IMR-90 (cell line): Measurements from ENCODE around the gene TAS2R40. TPM values are rescaled to one million over a fixed set of nuclear protein-coding genes. Genes with fewer than 3 reads are reported as not detected.

ENCODE experiments used
- ATAC-seq: fragments of 200-7000 bp; cut with Tn5 transposase; 2 replicates; pipeline ENCODE4 v1.9.1; 2020; ENCODE audit warnings: low read depth, mild to moderate bottlenecking, moderate library complexity
- BruUV-seq: library from RNA; stranded (reverse); fragments of 400-500 nt; replicated peaks from 2 replicates; lab custom pipeline; 2021; lab: Mats Ljungman, UMichigan
- CTCF ChIA-PET: fragments of 300-600 bp; formaldehyde crosslinking; extraction: SDS; loops from one replicate; lab custom pipeline; 2021; ENCODE audit warnings: antibody characterized with exemption; lab: Yijun Ruan, JAX
- POLR2A ChIA-PET: fragments of 300-600 bp; sonication (Branson Sonifier 250); formaldehyde crosslinking; loops from one replicate; lab custom pipeline; 2022; ENCODE audit warnings: antibody characterized with exemption; ENCODE audit not compliant: unreplicated experiment; lab: Charles Lee
- DNase-seq: peaks from one replicate; pipeline ENCODE4 v3.0.0; 2013
- H2AFZ ChIP-seq: replicated peaks from 2 replicates; pipeline ENCODE3; 2013; ENCODE audit warnings: low read length, mild to moderate bottlenecking; ENCODE audit not compliant: poor library complexity
- H2AK5ac ChIP-seq: 2 replicates; pipeline ENCODE4 v1.6.1; 2013; ENCODE audit warnings: low read depth, low read length, inconsistent platforms
- H2AK9ac ChIP-seq: replicated peaks from 2 replicates; pipeline ENCODE3; 2013; ENCODE audit warnings: mild to moderate bottlenecking, low read depth, low read length, moderate library complexity; ENCODE audit not compliant: poor library complexity
- H2BK120ac ChIP-seq: 2 replicates; pipeline ENCODE4 v1.6.1; 2013; ENCODE audit warnings: low read depth, low read length, inconsistent platforms
- H2BK15ac ChIP-seq: 3 replicates; pipeline ENCODE4 v1.6.1; 2013; ENCODE audit warnings: low read depth, low read length, inconsistent platforms
- H2BK20ac ChIP-seq: 2 replicates; pipeline ENCODE4 v1.6.1; 2013; ENCODE audit warnings: low read depth, mild to moderate bottlenecking, inconsistent platforms, low read length, moderate library complexity
- H2BK5ac ChIP-seq: 2 replicates; pipeline ENCODE4 v1.6.1; 2013; ENCODE audit warnings: mild to moderate bottlenecking, low read depth, low read length, inconsistent platforms; ENCODE audit not compliant: poor library complexity, severe bottlenecking
- H3K14ac ChIP-seq: replicated peaks from 2 replicates; pipeline ENCODE4 v1.6.1; 2013; ENCODE audit warnings: low read depth, low read length, inconsistent platforms
- H3K18ac ChIP-seq: 2 replicates; pipeline ENCODE4 v1.6.1; 2013; ENCODE audit warnings: low read depth, low read length, control low read depth
- H3K23ac ChIP-seq: 2 replicates; pipeline ENCODE4 v1.6.1; 2013; ENCODE audit warnings: low read depth, low read length, inconsistent platforms
- H3K27ac ChIP-seq: 2 replicates; pipeline ENCODE4 v1.5.1; 2013; ENCODE audit warnings: mild to moderate bottlenecking, control low read depth, low read length; ENCODE audit not compliant: insufficient read depth
- H3K27me3 ChIP-seq: 2 replicates; pipeline ENCODE4 v1.6.1; 2013; ENCODE audit warnings: low read length; ENCODE audit not compliant: control insufficient read depth, insufficient read depth
- H3K36me3 ChIP-seq: 2 replicates; pipeline ENCODE4 v1.6.1; 2013; ENCODE audit warnings: low read length, mixed read lengths; ENCODE audit not compliant: control insufficient read depth, insufficient read depth
- H3K4ac ChIP-seq: 2 replicates; pipeline ENCODE4 v1.6.1; 2013; ENCODE audit warnings: low read depth, low read length, inconsistent platforms
- H3K4me1 ChIP-seq: 2 replicates; pipeline ENCODE4 v1.6.1; 2013; ENCODE audit warnings: low read length, mixed read lengths; ENCODE audit not compliant: control insufficient read depth, insufficient read depth
- H3K4me2 ChIP-seq: 2 replicates; pipeline ENCODE4 v1.6.1; 2013; ENCODE audit warnings: low read depth, mild to moderate bottlenecking, control low read depth, low read length, moderate library complexity
- H3K4me3 ChIP-seq: 2 replicates; pipeline ENCODE4 v1.5.1; 2013; ENCODE audit warnings: low read depth, mild to moderate bottlenecking, control low read depth, low read length, moderate library complexity; ENCODE audit not compliant: insufficient read depth
- H3K56ac ChIP-seq: 2 replicates; pipeline ENCODE4 v1.6.1; 2013; ENCODE audit warnings: low read length, inconsistent platforms; ENCODE audit not compliant: insufficient read depth; ENCODE audit errors: extremely low read depth
- H3K79me1 ChIP-seq, 2 experiments: 2 replicates each; pipeline ENCODE4 v1.6.1; 2013; ENCODE audit warnings: low read length in 2 of 2, inconsistent platforms in 1 of 2, low read depth in 1 of 2
- H3K9ac ChIP-seq: 2 replicates; pipeline ENCODE4 v1.6.1; 2013; ENCODE audit warnings: low read depth, low read length, control low read depth
- H3K9me1 ChIP-seq: 2 replicates; pipeline ENCODE4 v1.6.1; 2013; ENCODE audit warnings: low read length, inconsistent platforms; ENCODE audit not compliant: insufficient read depth
- H3K9me3 ChIP-seq: 2 replicates; pipeline ENCODE4 v1.6.1; 2013; ENCODE audit warnings: low read length; ENCODE audit not compliant: control insufficient read depth, insufficient read depth
- H4K20me1 ChIP-seq: 2 replicates; pipeline ENCODE4 v1.6.1; 2013; ENCODE audit warnings: low read length, inconsistent platforms; ENCODE audit not compliant: insufficient read depth
- H4K5ac ChIP-seq: 2 replicates; pipeline ENCODE4 v1.6.1; 2013; ENCODE audit warnings: mild to moderate bottlenecking, low read depth, low read length, control low read depth
- H4K8ac ChIP-seq, 2 experiments: 2 replicates each; pipeline ENCODE4 v1.6.1; 2013; ENCODE audit warnings: low read depth in 2 of 2, low read length in 2 of 2, control low read depth in 1 of 2, inconsistent platforms in 1 of 2
- H4K91ac ChIP-seq: 2 replicates; pipeline ENCODE4 v1.6.1; 2013; ENCODE audit warnings: low read depth, low read length, inconsistent platforms; ENCODE audit not compliant: insufficient read depth
- CHD1 ChIP-seq: IDR thresholded peaks from 2 replicates; pipeline ENCODE4 v1.6.1; 2012; ENCODE audit warnings: low read depth, low read length, improper control_type of control experiment
- CTCF ChIP-seq: conservative IDR thresholded peaks from 2 replicates; pipeline ENCODE4 v1.5.1; 2012; ENCODE audit warnings: mild to moderate bottlenecking, low read depth, low read length, improper control_type of control experiment
- MAFK ChIP-seq: IDR thresholded peaks from 2 replicates; pipeline ENCODE4 v1.6.1; 2012; ENCODE audit warnings: low read depth, low read length, improper control_type of control experiment
- MXI1 ChIP-seq: IDR thresholded peaks from 2 replicates; pipeline ENCODE4 v1.6.1; 2012; ENCODE audit warnings: low read depth, mild to moderate bottlenecking, low read length, moderate library complexity, borderline replicate concordance
- RAD21 ChIP-seq: IDR thresholded peaks from 2 replicates; pipeline ENCODE4 v1.6.1; 2012; ENCODE audit warnings: low read length, improper control_type of control experiment
- RCOR1 ChIP-seq: IDR thresholded peaks from 2 replicates; pipeline ENCODE4 v1.6.1; 2012; ENCODE audit warnings: mild to moderate bottlenecking, low read length, improper control_type of control experiment; ENCODE audit not compliant: insufficient replicate concordance
- RFX5 ChIP-seq: IDR thresholded peaks from 2 replicates; pipeline ENCODE4 v1.8.0; 2012; ENCODE audit warnings: low read depth, mild to moderate bottlenecking, low read length, moderate library complexity
- WGBS, 2 experiments: methylation state at CpG; one replicate each; pipeline versions ENCODE4 v1.1.5 to v1.1.7; 2013; ENCODE audit warnings: missing lambda C conversion rate in 2 of 2; ENCODE audit not compliant: insufficient read length in 1 of 2; ENCODE audit errors: extremely low coverage in 2 of 2; 5-methylcytosine and 5-hydroxymethylcytosine counted together
- dilution Hi-C: fragments of 300-500 bp; cut with HindIII; formaldehyde crosslinking; loops from one replicate; pipeline ENCODE4 v1.14.3; 2018; ENCODE audit warnings: low sequenced_read_pairs; ENCODE audit not compliant: unreplicated experiment
- in situ Hi-C: fragments of 300-500 bp; cut with MboI; formaldehyde crosslinking; loops from 3 replicates; pipeline ENCODE4 v1.14.3; 2019; ENCODE audit warnings: low sequenced_read_pairs, inconsistent platforms, mixed read lengths
- intact Hi-C: fragments of 100-400 bp; cut with micrococcal nuclease; formaldehyde crosslinking; loops from 2 replicates; pipeline ENCODE4 v1.10.0; 2022
- polyA plus RNA-seq, 3 experiments: library from polyadenylated mRNA; depleted of rRNA; stranded (reverse); fragments of >200 nt; gene quantifications; 2 replicates each; pipeline ENCODE4 v1.2.3, GENCODE V29; 2012; ENCODE audit warnings: low replicate concordance in 1 of 3
- total RNA-seq: library from RNA; depleted of rRNA; stranded (reverse); fragments of >200 nt; gene quantifications from 2 replicates; pipeline ENCODE4 v1.2.3, GENCODE V29; 2012

Gene TAS2R40
- total and polyA plus RNA-seq, 2 of the 4 experiments (the other 2 are of a cell fraction) = not detected

GRCh38 chr7:143223784-143224183 is 1.9 kb downstream of the TAS2R40 start:
- Histone ChIP-seq H3K14ac (no peak overlapping the region), H3K9me3 (no peaks in the 10 kb centered on the region), H3K4ac (no peak overlapping the region), H2BK20ac (no peak overlapping the region), H3K18ac (no peak overlapping the region), H4K8ac (no peak overlapping the region), H2BK15ac (no peak overlapping the region), H4K91ac (no peak overlapping the region), H3K4me2 (no peak overlapping the region), H2AFZ (no peak overlapping the region), H4K5ac (no peak overlapping the region), H2BK5ac (no peak overlapping the region), H2AK5ac (no peak overlapping the region), H3K9ac (no peak overlapping the region), H3K79me1 (no peaks in the 10 kb centered on the region), H4K20me1 (no peaks in the 10 kb centered on the region), H3K23ac (no peak overlapping the region), H3K27ac (no peak overlapping the region), H3K4me1 (peaks cover 2% of the 10 kb centered on the region; the same call in 1 of the 2 replicates), H3K9me1 (no peaks in the 10 kb centered on the region), H3K36me3 (no peaks in the 10 kb centered on the region), H3K56ac (no peak overlapping the region), H2AK9ac (no peak overlapping the region), H3K27me3 (peaks cover 28% of the 10 kb centered on the region), H2BK120ac (no peak overlapping the region), H3K4me3 (no peak overlapping the region)
- TF ChIP-seq CTCF (no peak), RCOR1 (no peak), RAD21 (no peak), RFX5 (no peak), MXI1 (no peak), MAFK (no peak), CHD1 (no peak)
- POLR2A ChIA-PET = no interaction called here
- DNase-seq (no peak), ATAC-seq (no peak)
- in situ Hi-C loops = loop anchor here (25.0 kb wide), 1 partner anchor 886 kb away; no protein-coding TSS in a partner anchor
- CTCF ChIA-PET = interaction anchor here (1.6 kb wide), 1 partner anchor 8 kb away, joined by 9 read pairs; no protein-coding TSS in a partner anchor
- intact Hi-C loops = no loop called here
- BruUV-seq = no TSS peak
- dilution Hi-C loops = no loop called here
- no CpG with 5 or more reads among the region's 4 CpGs for WGBS, 2 experiments
